Measurements from ENCODE around the gene ANKIB1. TPM values are rescaled to one million over a fixed set of nuclear protein-coding genes. Genes with fewer than 3 reads are reported as not detected.

Gene ANKIB1
- total and polyA plus RNA-seq, 2 donors (not counting 1 experiment from before 2014, with no cell fraction given), result 16.5 to 76.7 TPM

GRCh38 chr7:92325173-92325572, 79.4 kb downstream of the ANKIB1 start:
- ChIA-PET POLR2A (no interaction called here), CTCF (no interaction called here)
- WGBS (ENCODE audit: insufficient coverage), result no CpG with 5 or more reads among the region's 1 CpG
- Histone ChIP-seq H3K9me3 (ENCODE audit: control extremely low read depth in 1 of 3, control insufficient read depth in 2 of 3, insufficient read depth in 1 of 3, low read length in 2 of 3) (no peaks in the 10 kb centered on the region), H3K27me3 (replicated peaks in 1 of 4; ENCODE audit: control extremely low read depth in 1 of 4, control insufficient read depth in 3 of 4, insufficient read depth in 4 of 4, low read length in 3 of 4) (no peaks in the 10 kb centered on the region), H3K36me3 (replicated peaks in 1 of 2; ENCODE audit: control extremely low read depth in 1 of 2, control insufficient read depth in 1 of 2, extremely low read depth in 1 of 2, insufficient read depth in 2 of 2, low read length in 1 of 2) (peaks cover 1 to 4% of the 10 kb centered on the region in 2 experiments), H2AFZ (ENCODE audit: insufficient read depth, low read depth, low read length, poor library complexity, severe bottlenecking) (no peak overlapping the region), H3K4me3 (ENCODE audit: control extremely low read depth in 1 of 5, extremely low read depth in 1 of 5, insufficient read depth in 1 of 5, low read depth in 2 of 5, low read length in 4 of 5) (no peak overlapping the region), H3K4me1 (ENCODE audit: control insufficient read depth in 2 of 2, insufficient read depth in 2 of 2, low read length in 2 of 2) (no peaks in the 10 kb centered on the region), H3K9ac (ENCODE audit: low read length) (no peak overlapping the region), H3K4me2 (replicated peaks; ENCODE audit: low read depth, low read length, poor library complexity, severe bottlenecking) (no peak overlapping the region), H4K20me1 (ENCODE audit: control insufficient read depth, insufficient read depth, low read length, poor library complexity, severe bottlenecking) (no peaks in the 10 kb centered on the region), H3K27ac (ENCODE audit: low read length in 2 of 2) (no peak overlapping the region), H3K79me2 (ENCODE audit: control insufficient read depth, insufficient read depth, low read length) (no peaks in the 10 kb centered on the region)
- H3K4me1 Mint-ChIP-seq, result no peaks in the 10 kb centered on the region
- no peak for TF ChIP-seq EZH2 (IDR thresholded peaks at IDR 0.05; ENCODE audit: borderline replicate concordance, insufficient read depth, low read depth, low read length, poor library complexity, severe bottlenecking)
- TF ChIP-seq, protein P1, sequence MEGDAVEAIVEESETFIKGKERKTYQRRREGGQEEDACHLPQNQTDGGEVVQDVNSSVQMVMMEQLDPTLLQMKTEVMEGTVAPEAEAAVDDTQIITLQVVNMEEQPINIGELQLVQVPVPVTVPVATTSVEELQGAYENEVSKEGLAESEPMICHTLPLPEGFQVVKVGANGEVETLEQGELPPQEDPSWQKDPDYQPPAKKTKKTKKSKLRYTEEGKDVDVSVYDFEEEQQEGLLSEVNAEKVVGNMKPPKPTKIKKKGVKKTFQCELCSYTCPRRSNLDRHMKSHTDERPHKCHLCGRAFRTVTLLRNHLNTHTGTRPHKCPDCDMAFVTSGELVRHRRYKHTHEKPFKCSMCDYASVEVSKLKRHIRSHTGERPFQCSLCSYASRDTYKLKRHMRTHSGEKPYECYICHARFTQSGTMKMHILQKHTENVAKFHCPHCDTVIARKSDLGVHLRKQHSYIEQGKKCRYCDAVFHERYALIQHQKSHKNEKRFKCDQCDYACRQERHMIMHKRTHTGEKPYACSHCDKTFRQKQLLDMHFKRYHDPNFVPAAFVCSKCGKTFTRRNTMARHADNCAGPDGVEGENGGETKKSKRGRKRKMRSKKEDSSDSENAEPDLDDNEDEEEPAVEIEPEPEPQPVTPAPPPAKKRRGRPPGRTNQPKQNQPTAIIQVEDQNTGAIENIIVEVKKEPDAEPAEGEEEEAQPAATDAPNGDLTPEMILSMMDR (IDR thresholded peaks at IDR 0.05), result no peak
- no peak overlapping the region for H3K27ac Mint-ChIP-seq
- no peaks in the 10 kb centered on the region for H3K9me3 Mint-ChIP-seq (ENCODE audit: insufficient read depth)
- H3K4me3 Mint-ChIP-seq, result no peak overlapping the region
- no peaks in the 10 kb centered on the region for H3K27me3 Mint-ChIP-seq
- no peak for ATAC-seq (ENCODE audit: low read depth)
- DNase-seq, result no peak
- intact Hi-C loops (cut with micrococcal nuclease), result no loop called here

GRCh38 chr7:92325858-92326257, 80.1 kb downstream of the ANKIB1 start:
- CTCF ChIA-PET, result no interaction called here
- DNase-seq, result no peak
- no peak overlapping the region for H2AFZ ChIP-seq (ENCODE audit: insufficient read depth, low read depth, low read length, poor library complexity, severe bottlenecking)
- no peaks in the 10 kb centered on the region for H3K79me2 ChIP-seq (ENCODE audit: control insufficient read depth, insufficient read depth, low read length)
- H3K9me3 ChIP-seq (ENCODE audit: control extremely low read depth in 1 of 3, control insufficient read depth in 2 of 3, insufficient read depth in 1 of 3, low read length in 2 of 3), result no peaks in the 10 kb centered on the region
- Mint-ChIP-seq H3K27ac (no peak overlapping the region), H3K4me3 (no peak overlapping the region), H3K4me1 (no peaks in the 10 kb centered on the region), H3K9me3 (ENCODE audit: insufficient read depth) (no peaks in the 10 kb centered on the region), H3K27me3 (no peaks in the 10 kb centered on the region)
- H3K27ac ChIP-seq (ENCODE audit: low read length in 2 of 2), result no peak overlapping the region
- 100% methylated on average over 1 of the region's 2 CpGs for WGBS (ENCODE audit: insufficient coverage)
- no peak for ATAC-seq (ENCODE audit: low read depth)
- H3K36me3 ChIP-seq (replicated peaks in 1 of 2; ENCODE audit: control extremely low read depth in 1 of 2, control insufficient read depth in 1 of 2, extremely low read depth in 1 of 2, insufficient read depth in 2 of 2, low read length in 1 of 2), result no peaks in the 10 kb centered on the region
- TF ChIP-seq EZH2 (IDR thresholded peaks at IDR 0.05; ENCODE audit: borderline replicate concordance, insufficient read depth, low read depth, low read length, poor library complexity, severe bottlenecking), result no peak
- TF ChIP-seq, protein P1 (IDR thresholded peaks at IDR 0.05), result no peak
- H3K4me2 ChIP-seq (replicated peaks; ENCODE audit: low read depth, low read length, poor library complexity, severe bottlenecking), result no peak overlapping the region
- H3K4me3 ChIP-seq (ENCODE audit: control extremely low read depth in 1 of 5, extremely low read depth in 1 of 5, insufficient read depth in 1 of 5, low read depth in 2 of 5, low read length in 4 of 5), result no peak overlapping the region
- POLR2A ChIA-PET, result no interaction called here
- intact Hi-C loops (cut with micrococcal nuclease), result no loop called here
- no peaks in the 10 kb centered on the region for H3K27me3 ChIP-seq (replicated peaks in 1 of 4; ENCODE audit: control extremely low read depth in 1 of 4, control insufficient read depth in 3 of 4, insufficient read depth in 4 of 4, low read length in 3 of 4)
- H4K20me1 ChIP-seq (ENCODE audit: control insufficient read depth, insufficient read depth, low read length, poor library complexity, severe bottlenecking), result no peaks in the 10 kb centered on the region
- H3K9ac ChIP-seq (ENCODE audit: low read length), result no peak overlapping the region
- H3K4me1 ChIP-seq (ENCODE audit: control insufficient read depth in 2 of 2, insufficient read depth in 2 of 2, low read length in 2 of 2), result no peaks in the 10 kb centered on the region
